GM23338 (cell line): ENCODE measurements around the gene PRR35.

Experiments used
- CREB1 ChIP-seq: fragments of 250-450 bp; sonication (Bioruptor Pico); IDR thresholded peaks from 2 replicates; pipeline ENCODE4 v1.5.0; 2020; ENCODE audit warnings: low read depth, mild to moderate bottlenecking, moderate library complexity
- CTCF ChIP-seq, 2 experiments: fragments of 200-600 bp in 1 of 2; sonication (generic) in 1 of 2; conservative IDR thresholded peaks; 2 replicates each; pipeline versions ENCODE4 v1.5.1 to v1.6.1; 2016 to 2017; ENCODE audit warnings: antibody characterized with exemption in 2 of 2, low read depth in 2 of 2, mild to moderate bottlenecking in 2 of 2, moderate library complexity in 1 of 2
- EZH2 ChIP-seq: fragments of 200-600 bp; sonication (generic); IDR thresholded peaks from one replicate; pipeline ENCODE4 v1.8.0; 2017; ENCODE audit warnings: antibody characterized with exemption, mild to moderate bottlenecking, low read depth; ENCODE audit not compliant: unreplicated experiment
- EZH2phosphoT487 ChIP-seq: fragments of 200-600 bp; sonication (generic); IDR thresholded peaks from one replicate; pipeline ENCODE4 v1.8.1; 2018; ENCODE audit warnings: antibody characterized with exemption; ENCODE audit not compliant: unreplicated experiment
- NANOG ChIP-seq: IDR thresholded peaks from 2 replicates; pipeline ENCODE4 v1.6.1; 2016; ENCODE audit warnings: antibody characterized with exemption, borderline replicate concordance
- POLR2AphosphoS5 ChIP-seq: IDR thresholded peaks from 2 replicates; pipeline ENCODE4 v1.6.1; 2016; ENCODE audit warnings: antibody characterized with exemption, low read depth
- REST ChIP-seq: IDR thresholded peaks from one replicate; pipeline ENCODE4 v1.6.1; 2018; ENCODE audit warnings: antibody characterized with exemption; ENCODE audit not compliant: unreplicated experiment
- ZNF114 ChIP-seq: fragments of 250-450 bp; sonication (Bioruptor Pico); IDR thresholded peaks from 2 replicates; pipeline ENCODE4 v1.5.0; 2020; ENCODE audit warnings: mild to moderate bottlenecking, moderate library complexity
- ZNF331 ChIP-seq: fragments of 250-450 bp; sonication (Bioruptor Pico); IDR thresholded peaks from 2 replicates; pipeline ENCODE4 v1.5.0; 2020; ENCODE audit warnings: low read depth, mild to moderate bottlenecking, moderate library complexity

- TF ChIP-seq POLR2AphosphoS5 (no peak), CTCF (conservative IDR thresholded peaks at IDR 0.05; ENCODE audit: low read depth in 2 of 2) (no peak), ZNF114 (no peak), EZH2 (no peak), NANOG (no peak), REST (no peak), CREB1 (CRISPR knock-in tag) (no peak), ZNF331 (CRISPR knock-in tag) (no peak), EZH2phosphoT487 (no peak)
These were observed 17.6 kb downstream of the PRR35 start for GRCh38 chr16:577796-578195.
